ENCODE measurements around the gene XDH.

The XDH gene

DNA sequence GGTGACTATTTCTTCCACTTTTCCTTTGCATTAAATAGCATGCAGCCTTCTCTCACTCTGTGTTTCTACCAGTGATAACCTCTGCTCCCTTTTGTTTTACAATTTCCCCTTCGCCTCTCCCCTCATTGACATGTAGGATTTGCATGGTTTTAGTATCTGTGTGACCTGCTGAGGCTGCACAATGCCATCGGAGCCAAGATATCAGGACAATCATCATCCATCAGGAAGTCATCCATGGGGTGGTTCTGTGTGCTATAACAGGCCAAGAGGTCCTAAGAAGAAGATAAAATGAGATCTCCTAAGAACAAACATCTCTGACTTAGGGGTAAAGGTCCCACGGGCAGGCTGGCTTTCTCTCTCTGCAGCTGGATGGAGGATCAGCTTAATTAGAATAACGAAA lies 115.0 kb downstream of the XDH start:
- H3K27ac ChIP-seq (replicated peaks): no peak overlapping the region
- no peak for TF ChIP-seq GABPA (IDR thresholded peaks at IDR 0.05; ENCODE audit: low read depth)
- no peak for TF ChIP-seq POLR2AphosphoS5 (IDR thresholded peaks at IDR 0.05; ENCODE audit: low read depth)
- TF ChIP-seq CTCF (IDR thresholded peaks at IDR 0.05; ENCODE audit: insufficient read depth, low read length): no peak
- TF ChIP-seq, protein P1, sequence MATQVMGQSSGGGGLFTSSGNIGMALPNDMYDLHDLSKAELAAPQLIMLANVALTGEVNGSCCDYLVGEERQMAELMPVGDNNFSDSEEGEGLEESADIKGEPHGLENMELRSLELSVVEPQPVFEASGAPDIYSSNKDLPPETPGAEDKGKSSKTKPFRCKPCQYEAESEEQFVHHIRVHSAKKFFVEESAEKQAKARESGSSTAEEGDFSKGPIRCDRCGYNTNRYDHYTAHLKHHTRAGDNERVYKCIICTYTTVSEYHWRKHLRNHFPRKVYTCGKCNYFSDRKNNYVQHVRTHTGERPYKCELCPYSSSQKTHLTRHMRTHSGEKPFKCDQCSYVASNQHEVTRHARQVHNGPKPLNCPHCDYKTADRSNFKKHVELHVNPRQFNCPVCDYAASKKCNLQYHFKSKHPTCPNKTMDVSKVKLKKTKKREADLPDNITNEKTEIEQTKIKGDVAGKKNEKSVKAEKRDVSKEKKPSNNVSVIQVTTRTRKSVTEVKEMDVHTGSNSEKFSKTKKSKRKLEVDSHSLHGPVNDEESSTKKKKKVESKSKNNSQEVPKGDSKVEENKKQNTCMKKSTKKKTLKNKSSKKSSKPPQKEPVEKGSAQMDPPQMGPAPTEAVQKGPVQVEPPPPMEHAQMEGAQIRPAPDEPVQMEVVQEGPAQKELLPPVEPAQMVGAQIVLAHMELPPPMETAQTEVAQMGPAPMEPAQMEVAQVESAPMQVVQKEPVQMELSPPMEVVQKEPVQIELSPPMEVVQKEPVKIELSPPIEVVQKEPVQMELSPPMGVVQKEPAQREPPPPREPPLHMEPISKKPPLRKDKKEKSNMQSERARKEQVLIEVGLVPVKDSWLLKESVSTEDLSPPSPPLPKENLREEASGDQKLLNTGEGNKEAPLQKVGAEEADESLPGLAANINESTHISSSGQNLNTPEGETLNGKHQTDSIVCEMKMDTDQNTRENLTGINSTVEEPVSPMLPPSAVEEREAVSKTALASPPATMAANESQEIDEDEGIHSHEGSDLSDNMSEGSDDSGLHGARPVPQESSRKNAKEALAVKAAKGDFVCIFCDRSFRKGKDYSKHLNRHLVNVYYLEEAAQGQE (IDR thresholded peaks at IDR 0.05; ENCODE audit: insufficient replicate concordance, low read depth): no peak
- TF ChIP-seq SPI1 (IDR thresholded peaks at IDR 0.05; ENCODE audit: borderline replicate concordance, low read depth): no peak

DNA sequence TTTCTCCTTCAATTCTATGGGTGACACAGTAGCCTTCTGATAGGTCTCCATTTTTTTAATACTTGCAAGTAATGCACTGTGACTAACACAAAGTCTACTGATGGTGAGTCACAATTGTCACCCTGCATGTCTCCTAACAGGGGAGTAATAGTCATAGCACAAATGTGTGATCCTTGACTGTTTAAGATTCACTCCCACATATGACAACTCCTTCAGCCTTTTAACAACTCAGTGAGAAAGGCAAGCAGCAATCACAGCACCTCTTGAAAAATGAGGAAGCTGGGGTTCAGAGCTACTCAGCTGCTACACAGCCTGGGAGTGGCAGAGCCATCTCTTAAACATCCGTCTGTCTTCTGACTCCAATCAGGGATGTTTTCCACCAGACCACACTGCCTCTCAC lies 116.8 kb downstream of the XDH start:
- H3K27ac ChIP-seq (replicated peaks): no peak overlapping the region
- H3K27me3 ChIP-seq (ENCODE audit: insufficient read depth, poor library complexity, severe bottlenecking): no peaks in the 10 kb centered on the region
- DNase-seq (ENCODE audit: low read depth in 1 of 2, low spot score in 1 of 2): peak in 1 of 2 experiments; percentile 36
- TF ChIP-seq SPI1 (IDR thresholded peaks at IDR 0.05; ENCODE audit: borderline replicate concordance, low read depth) (peak; percentile 54; the same call in 1 of the 2 replicates), POLR2AphosphoS5 (IDR thresholded peaks at IDR 0.05; ENCODE audit: low read depth) (no peak), CTCF (IDR thresholded peaks at IDR 0.05; ENCODE audit: insufficient read depth, low read length) (no peak)
- H3K4me3 ChIP-seq (replicated peaks; ENCODE audit: insufficient read depth, low read length): no peak overlapping the region

More for the DNA sequence above, 115.0 kb downstream of the XDH start:
- Histone ChIP-seq H3K4me3 (replicated peaks; ENCODE audit: insufficient read depth, low read length) (no peak overlapping the region), H3K27me3 (ENCODE audit: insufficient read depth, poor library complexity, severe bottlenecking) (no peaks in the 10 kb centered on the region)
- DNase-seq (ENCODE audit: low read depth in 1 of 2, low spot score in 1 of 2): no peak

- Histone ChIP-seq H3K27ac (replicated peaks) (no peak overlapping the region), H3K4me3 (replicated peaks; ENCODE audit: insufficient read depth, low read length) (no peak overlapping the region), H3K27me3 (ENCODE audit: insufficient read depth, poor library complexity, severe bottlenecking) (no peaks in the 10 kb centered on the region)
- DNase-seq (ENCODE audit: low read depth in 1 of 2, low spot score in 1 of 2): no peak
- TF ChIP-seq POLR2AphosphoS5 (IDR thresholded peaks at IDR 0.05; ENCODE audit: low read depth) (no peak), CTCF (IDR thresholded peaks at IDR 0.05; ENCODE audit: insufficient read depth, low read length) (no peak), GABPA (IDR thresholded peaks at IDR 0.05; ENCODE audit: low read depth) (no peak), SPI1 (IDR thresholded peaks at IDR 0.05; ENCODE audit: borderline replicate concordance, low read depth) (no peak)
- TF ChIP-seq, protein P1 (IDR thresholded peaks at IDR 0.05; ENCODE audit: insufficient replicate concordance, low read depth): no peak
Observed at GRCh38 chr2:31296641-31297287, 117.8 kb downstream of the XDH start.

GRCh38 chr2:31294196-31294595 lies 120.3 kb downstream of the XDH start:
- no peak overlapping the region for H3K4me3 ChIP-seq (replicated peaks; ENCODE audit: insufficient read depth, low read length)
- TF ChIP-seq SPI1 (IDR thresholded peaks at IDR 0.05; ENCODE audit: borderline replicate concordance, low read depth) (no peak), GABPA (IDR thresholded peaks at IDR 0.05; ENCODE audit: low read depth) (no peak), CTCF (IDR thresholded peaks at IDR 0.05; ENCODE audit: insufficient read depth, low read length) (no peak), POLR2AphosphoS5 (IDR thresholded peaks at IDR 0.05; ENCODE audit: low read depth) (no peak)
- TF ChIP-seq, protein P1 (IDR thresholded peaks at IDR 0.05; ENCODE audit: insufficient replicate concordance, low read depth): no peak

More at GRCh38 chr2:31294196-31294595, 120.3 kb downstream of the XDH start:
- no peak overlapping the region for H3K27ac ChIP-seq (replicated peaks)
- H3K27me3 ChIP-seq (ENCODE audit: insufficient read depth, poor library complexity, severe bottlenecking): no peaks in the 10 kb centered on the region
- no peak for DNase-seq (ENCODE audit: low read depth in 1 of 2, low spot score in 1 of 2)

Measured in HL-60 (cell line).